Fibroblast of pulmonary artery (primary cell): Measurements from ENCODE around the gene KRTAP3-1.
A peak's percentile ranks its signal among the peaks of the same experiment; 100 is the strongest.
"Not testable (repeated sequence)": the region's sequence is repeated elsewhere in the genome, so short reads cannot be mapped to it uniquely, and the experiment has no call there.

Experiments used
- DNase-seq: peaks from one replicate; pipeline ENCODE4 v3.0.0-alpha.2; 2010; ENCODE audit warnings: low read depth
- H3K4me3 ChIP-seq: replicated peaks from 2 replicates; pipeline ENCODE4 v1.5.1; 2011; ENCODE audit warnings: low read depth, mild to moderate bottlenecking, control low read depth, low read length, moderate library complexity
- CTCF ChIP-seq: IDR thresholded peaks from 2 replicates; pipeline ENCODE4 v1.5.1; 2011; ENCODE audit warnings: mild to moderate bottlenecking, control low read depth, low read length, inconsistent platforms; ENCODE audit errors: missing control alignments

KRTAP3-1 gene

GRCh38 chr17:41042953-41043352 is 34.0 kb upstream of the KRTAP3-1 start:
- no peak for TF ChIP-seq CTCF
- no peak for DNase-seq
- H3K4me3 ChIP-seq, result no peak overlapping the region

DNA sequence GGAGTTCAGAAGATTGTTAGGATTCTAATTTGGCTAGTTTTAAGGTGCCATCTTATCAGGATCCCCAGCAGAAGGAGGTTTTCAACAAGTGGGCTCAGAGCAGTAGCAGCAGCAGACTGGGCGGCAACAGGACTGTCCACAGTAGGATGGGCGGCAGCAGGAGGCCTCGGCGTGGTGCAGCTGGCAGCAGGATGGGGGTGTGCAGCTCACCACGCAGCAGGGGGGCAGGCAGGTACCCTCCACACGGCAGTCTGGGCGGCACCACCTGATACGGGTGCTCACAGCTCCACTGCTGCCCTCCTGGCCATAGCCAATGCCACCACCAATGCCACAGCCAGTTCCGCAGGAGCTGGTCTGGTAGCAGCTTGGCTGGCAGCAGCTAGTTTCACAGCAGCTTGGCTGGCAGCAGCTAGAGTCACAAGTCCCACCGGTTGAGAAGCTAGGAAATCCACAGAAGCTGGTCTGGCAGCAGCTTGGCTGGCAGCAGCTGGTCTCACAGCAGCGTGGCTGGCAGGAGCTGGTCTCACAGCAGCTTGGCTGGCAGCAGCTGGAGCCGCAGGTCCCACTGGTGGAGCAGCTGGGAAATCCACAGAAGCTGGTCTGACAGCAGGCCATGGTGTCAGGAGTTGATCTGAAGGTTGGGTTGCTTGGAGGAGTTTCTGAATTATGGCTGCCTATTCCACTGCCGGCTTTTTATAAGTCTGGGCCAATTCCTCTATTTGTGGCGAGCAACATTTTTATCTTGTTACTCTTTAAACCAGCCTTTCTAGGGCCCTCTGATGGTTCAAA is 32.0 kb upstream of the KRTAP3-1 start, which contains the start of gene KRTAP1-1:
Gene KRTAP1-1, minus strand, starts transcription at position 668 of the 789 bp plus-strand sequence. Its CDS starts 53 bp downstream, at position 615.
- DNase-seq, H3K4me3 ChIP-seq: not testable (repeated sequence)

DNA sequence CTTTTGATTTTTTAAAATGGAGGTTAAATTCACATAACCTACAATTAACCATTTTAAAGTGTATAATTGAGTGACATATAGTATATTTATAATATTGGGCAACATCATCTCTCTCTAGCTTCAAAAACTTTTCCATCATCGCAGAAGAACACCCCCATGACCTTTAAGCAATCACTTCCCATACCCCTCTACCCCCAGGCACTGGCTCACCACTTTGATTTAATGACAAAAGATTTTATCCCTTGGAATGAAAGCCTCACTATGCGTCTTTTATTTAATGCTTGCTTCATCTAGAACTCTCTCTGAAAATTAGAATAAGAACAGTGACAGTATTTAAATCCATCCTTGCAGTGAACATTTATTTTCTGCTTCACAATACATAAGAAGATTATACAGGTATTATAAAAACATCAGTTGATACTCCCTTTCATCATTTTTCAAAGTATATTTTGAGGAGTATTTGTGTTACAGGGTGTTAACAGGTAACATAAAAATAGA is 29.0 kb upstream of the KRTAP3-1 start:
- TF ChIP-seq CTCF, result no peak
- DNase-seq, result no peak
- H3K4me3 ChIP-seq, result no peak overlapping the region

DNA sequence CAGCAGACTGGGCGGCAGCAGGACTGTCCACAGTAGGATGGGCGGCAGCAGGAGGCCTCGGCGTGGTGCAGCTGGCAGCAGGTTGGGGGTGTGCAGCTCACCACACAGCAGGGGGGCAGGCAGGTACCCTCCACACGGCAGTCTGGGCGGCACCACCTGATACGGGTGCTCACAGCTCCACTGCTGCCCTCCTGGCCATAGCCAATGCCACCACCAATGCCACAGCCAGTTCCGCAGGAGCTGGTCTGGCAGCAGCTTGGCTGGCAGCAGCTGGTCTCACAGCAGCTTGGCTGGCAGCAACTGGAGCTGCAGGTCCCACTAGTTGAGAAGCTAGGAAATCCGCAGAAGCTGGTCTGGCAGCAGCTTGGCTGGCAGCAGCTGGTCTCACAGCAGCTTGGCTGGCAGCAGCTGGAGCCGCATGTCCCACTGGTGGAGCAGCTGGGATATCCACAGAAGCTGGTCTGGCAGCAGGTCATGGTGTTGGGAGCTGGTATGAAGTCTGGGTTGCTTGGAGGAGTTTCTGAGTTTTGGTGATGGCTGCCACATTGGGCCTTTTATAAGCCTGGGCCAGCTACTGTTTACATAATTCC is 25.5 kb upstream of the KRTAP3-1 start, which contains the start of gene KRTAP1-3:
Gene KRTAP1-3, minus strand, starts transcription at position 529 of the 590 bp plus-strand sequence. Its CDS starts 53 bp downstream, at position 476.
- H3K4me3 ChIP-seq, DNase-seq: not testable (repeated sequence)

DNA sequence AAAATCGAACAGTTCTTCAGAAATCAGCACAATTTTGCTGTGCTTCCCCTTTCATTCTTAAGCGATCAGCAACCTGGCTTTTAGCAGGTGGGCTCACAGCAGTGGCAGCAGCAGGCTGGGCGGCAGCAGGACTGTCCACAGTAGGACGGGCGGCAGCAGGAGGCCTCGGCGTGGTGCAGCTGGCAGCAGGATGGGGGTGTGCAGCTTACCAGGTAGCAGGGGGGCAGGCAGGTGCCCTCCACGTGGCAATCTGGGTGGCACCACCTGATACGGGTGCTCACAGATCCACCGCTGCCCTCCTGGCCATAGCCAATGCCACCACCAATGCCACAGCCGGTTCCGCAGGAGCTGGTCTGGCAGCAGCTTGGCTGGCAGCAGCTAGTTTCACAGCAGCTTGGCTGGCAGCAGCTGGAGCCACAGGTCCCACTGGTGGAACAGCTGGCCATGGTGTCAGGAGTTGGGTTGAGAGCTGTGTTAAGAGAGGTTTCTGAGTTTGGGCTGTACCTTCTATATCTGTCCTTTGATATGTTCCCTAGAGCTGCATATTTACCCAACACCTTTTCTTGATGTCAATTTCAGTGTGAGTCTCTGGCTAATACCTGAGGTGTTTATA is 20.8 kb upstream of the KRTAP3-1 start, which contains the start of gene KRTAP1-4:
Gene KRTAP1-4, minus strand, starts transcription at position 563 of the 613 bp plus-strand sequence. Its CDS starts 117 bp downstream, at position 446.
- no peak for TF ChIP-seq CTCF

GRCh38 chr17:41026715-41027471 is 18.0 kb upstream of the KRTAP3-1 start, which contains the start of gene KRTAP1-5:
TSS of gene KRTAP1-5 (minus strand) at chr17:41027208. CDS start at chr17:41027155, 53 bp downstream.
- peak; percentile 28 for DNase-seq
- H3K4me3 ChIP-seq, result no peak within 1 kb of the TSS
- no peak for TF ChIP-seq CTCF

More for the DNA sequence above, 20.8 kb upstream of the KRTAP3-1 start, which contains the start of gene KRTAP1-4:
- H3K4me3 ChIP-seq, result no peak within 1 kb of the TSS
- no peak for DNase-seq

- H3K4me3 ChIP-seq, result no peak overlapping the region
- no peak for DNase-seq
- TF ChIP-seq CTCF, result no peak
Observed at GRCh38 chr17:41024697-41025096, 15.8 kb upstream of the KRTAP3-1 start.
